CD4-positive, alpha-beta T cell treated with Interferon alpha-2 for 1 hour (primary cell): ENCODE data around the gene SLC9A3.
"Not testable (repeated sequence)": the region's sequence is repeated elsewhere in the genome, so short reads cannot be mapped to it uniquely, and the experiment has no call there.

Experiments
- DNase-seq, 2 donors: peaks; one replicate each; pipeline ENCODE4 v3.0.0-alpha.2; 2020 to 2022

SLC9A3 gene

GRCh38 chr5:524973-525761 is 918 bp upstream of the SLC9A3 start:
- no peak for DNase-seq

DNA sequence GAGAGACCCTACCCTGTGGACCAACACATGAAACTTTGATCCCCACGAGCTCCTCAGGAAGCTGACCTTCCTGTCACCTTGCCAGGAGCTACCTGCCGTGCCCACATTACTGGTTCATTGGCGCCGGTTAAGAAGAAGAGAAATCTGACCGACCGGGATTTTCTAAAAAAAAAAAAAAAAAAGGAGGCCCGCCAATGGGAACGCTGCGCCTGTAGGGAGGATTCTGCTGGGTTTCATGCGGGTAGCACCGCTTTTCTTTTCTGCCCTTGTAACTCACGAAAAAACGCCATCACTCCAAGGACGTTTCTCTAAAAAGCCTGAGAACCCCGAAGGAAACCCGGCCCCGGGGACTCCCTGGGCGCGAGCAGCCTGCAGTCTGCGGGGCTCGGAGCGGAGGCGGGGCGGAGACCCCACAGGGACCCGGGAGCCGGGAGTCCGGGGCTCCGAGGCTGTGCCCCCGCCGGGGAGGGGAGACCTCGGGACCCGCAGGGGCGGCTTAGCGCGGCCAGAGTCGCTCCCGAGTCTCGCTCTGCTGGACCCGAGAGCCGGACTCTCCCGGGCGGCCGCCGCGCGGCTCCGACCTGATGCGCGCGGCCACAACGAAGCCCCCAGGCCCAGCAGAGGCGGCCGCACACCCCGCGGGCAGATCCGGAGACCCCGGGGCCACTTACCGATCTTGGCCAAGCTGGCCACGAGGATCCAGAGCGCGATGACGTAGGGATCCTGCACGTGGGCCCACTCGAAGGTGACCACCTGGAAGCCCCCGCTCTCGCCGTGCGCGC is 617 bp downstream of the SLC9A3 start:
- DNase-seq: no peak

DNA sequence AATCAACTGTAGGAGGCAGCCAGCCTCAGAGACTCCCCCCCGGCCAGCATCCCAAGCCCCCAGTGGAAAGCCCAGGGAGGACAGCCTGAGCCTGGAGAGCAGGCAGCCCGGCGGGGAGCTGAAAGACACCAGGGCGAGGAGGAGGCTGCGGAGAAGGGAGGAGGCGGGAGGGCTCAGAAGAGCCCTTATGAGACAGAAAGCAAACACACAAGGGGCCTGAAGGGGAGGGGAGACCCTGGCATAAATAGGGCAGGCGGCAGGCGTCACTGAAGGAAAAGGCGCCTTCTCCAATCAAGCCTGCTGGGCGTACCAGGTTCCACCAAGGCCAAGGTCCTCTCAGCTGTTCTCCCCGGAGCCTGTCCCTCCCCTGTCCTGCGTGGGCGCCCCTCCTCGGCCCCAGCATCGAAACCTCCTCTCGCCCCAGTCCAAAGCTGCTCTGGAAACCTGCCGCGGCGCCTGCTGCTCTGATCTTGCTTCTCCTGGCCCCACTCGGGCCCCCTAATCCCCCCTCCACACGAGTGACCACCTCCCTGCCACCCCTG is 1.3 kb downstream of the SLC9A3 start:
- no peak for DNase-seq

GRCh38 chr5:522116-522515 is 2.1 kb downstream of the SLC9A3 start:
- DNase-seq: no peak

- DNase-seq: no peak
Measured at GRCh38 chr5:521680-522079, 2.6 kb downstream of the SLC9A3 start.

DNA sequence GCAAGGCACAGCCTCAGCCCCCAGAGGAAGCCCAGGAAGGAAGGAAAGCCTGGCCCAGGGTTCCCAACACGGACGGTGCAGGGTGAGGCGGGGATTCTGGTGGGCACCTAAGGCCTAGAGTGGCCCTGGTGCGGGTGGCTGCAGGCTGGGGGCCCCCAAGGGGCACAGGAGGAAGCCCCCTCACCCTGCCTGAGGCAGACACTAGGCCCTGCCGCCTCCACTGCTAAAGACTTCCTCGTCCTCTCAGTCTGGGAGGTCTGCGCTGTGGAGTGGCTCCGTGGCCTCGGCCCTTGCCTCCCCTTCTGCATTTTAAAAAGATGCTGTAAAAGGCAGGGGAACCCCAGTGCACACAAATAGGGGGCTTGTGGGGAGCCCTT is 3.4 kb downstream of the SLC9A3 start:
- DNase-seq: no peak

DNA sequence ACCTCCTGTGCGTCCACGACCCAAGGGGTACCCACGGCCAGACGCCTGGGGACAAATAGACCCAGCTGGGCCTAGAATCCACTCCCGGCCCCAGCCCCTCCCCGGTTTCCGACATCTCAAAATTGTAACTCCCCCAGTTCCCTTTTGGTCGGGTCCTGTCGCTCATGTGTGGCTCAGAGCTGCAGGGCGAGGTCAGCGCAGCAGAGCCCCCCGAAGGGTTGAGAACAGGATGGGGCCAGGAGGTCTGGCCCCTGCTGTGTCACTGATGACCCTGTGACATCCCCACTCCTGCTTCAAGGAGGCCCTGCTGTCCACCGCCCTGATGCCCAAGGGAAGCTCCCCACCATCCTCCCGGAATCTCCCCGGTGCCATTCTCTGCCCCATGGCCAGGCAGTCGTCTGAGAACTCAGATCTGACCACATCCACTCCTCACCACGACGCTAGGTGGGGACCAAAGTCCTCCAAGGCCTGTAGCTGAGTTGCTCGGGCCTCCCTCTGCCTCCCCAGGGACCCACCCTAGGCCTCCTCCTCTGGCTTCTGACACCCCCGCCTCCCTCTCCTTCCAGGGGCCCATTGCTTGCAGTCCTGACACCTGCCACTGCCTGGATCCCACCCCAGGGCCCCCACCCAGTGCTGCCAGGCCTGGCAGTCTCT is 3.9 kb downstream of the SLC9A3 start:
- DNase-seq: no peak

DNA sequence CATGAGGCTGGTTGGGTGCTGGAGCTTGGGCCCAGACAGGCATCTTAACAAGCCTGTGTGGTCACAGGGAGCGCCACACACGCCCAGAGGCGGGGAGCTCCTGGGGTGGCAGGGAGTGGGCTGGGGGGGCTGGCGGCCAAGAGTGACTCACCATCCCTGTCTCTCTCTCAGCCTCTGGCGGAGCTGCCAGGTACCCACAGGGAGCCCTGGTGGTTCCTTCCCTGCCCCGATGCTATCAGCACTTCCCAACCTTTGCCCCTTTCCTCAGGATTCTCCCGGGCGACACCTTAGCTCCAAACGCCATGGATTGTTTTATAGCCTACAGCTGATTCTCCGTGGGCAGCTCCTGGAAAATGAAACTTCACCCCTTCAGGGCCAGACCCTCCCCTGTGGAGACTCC is 5.5 kb downstream of the SLC9A3 start:
- no peak for DNase-seq

GRCh38 chr5:517535-518100 is 6.6 kb downstream of the SLC9A3 start:
- no peak for DNase-seq

DNA sequence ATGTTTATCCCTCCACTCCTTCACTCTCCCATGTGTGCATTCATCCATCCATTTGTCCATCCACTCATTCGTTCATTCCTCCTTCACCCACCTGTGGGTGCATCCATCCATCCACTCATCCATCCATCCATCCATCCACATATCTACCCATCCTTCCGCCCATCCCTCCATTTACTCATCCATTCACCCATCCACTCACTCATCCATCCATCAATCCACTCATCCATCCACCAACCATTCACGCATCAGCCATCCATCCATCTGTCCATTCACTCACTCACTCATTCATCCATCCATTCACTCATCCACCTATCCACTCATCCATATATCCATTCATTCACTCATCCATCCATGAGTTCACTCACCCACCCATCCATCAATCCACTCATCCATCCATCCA is 7.3 kb downstream of the SLC9A3 start:
- no peak for DNase-seq

DNA sequence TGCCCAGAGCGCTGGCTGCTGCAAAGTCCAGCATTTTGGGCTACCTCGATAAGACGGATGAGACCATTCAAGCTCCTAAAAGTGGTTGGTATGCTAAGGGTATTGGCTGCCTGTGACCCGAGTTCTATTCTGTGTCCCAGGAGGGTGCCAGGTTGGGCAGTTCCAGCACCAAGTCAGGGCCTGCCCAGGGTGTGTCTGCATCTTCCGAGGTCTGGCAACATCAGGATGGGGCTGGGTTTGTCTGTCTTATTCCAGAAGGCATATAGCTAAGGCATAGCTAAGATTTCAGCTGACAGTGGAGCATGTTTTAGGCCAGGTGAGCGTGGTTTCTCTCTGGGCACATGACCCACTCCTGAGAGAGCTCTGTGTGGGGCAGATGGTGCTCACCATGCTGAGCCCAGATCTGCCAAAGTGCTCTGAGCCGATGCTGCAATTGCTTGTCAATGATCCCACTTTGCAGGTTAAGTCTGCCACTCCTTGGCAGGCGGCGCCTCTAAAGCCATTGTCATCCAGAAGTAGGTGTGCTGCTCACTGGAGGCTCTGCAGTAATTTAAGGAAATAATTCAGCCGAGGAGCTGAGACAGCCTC is 7.8 kb downstream of the SLC9A3 start:
- DNase-seq: no peak

DNA sequence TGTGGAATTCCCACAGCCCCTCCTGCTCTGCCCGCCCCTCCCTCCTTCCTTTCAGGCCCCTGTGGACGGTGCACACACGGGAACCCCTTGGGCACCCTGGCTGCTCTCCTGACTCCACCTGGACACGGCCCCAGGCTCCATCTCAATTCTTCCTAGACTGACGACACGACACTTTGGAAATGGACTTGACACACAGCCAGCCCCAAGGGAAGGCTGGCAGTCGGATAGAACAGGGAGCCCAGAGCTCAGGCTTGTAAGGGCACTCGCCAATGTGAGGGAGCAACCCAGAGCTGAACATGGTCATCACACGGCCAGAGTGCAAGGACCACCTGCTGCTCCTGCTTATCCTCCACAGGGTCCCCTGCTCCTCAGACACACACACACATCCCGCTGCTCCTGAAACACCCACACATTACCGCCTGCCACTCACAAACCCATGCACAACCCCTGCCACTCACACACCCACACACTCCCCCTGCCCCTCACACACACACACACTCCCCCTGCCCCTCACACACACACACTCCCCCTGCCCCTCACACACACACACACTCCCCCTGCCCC is 8.9 kb downstream of the SLC9A3 start:
- no peak for DNase-seq

DNA sequence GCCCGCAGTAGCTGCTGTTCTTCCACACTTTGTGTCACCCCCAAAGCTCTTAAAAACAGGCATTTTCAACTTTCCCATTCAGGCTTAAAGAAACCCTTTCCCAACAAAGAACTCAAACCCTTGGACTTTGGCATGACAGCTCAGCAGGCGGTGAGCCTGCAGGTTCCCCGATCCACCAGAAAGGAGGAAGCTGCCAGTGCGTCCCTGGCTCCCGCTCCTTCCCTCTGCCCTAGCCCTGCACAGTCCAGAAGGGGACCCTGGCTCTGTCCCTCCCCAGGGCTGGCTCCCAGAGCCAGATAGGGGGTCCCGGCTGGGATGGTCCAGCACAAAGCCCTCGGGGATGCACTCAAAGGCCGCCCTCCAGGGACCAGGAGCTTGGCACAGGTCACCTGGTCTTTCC is 9.6 kb downstream of the SLC9A3 start:
- DNase-seq: no peak

- no peak for DNase-seq
Measured at GRCh38 chr5:514101-514485, 10.2 kb downstream of the SLC9A3 start.

GRCh38 chr5:513216-514100 is 10.8 kb downstream of the SLC9A3 start:
- DNase-seq: no peak

DNA sequence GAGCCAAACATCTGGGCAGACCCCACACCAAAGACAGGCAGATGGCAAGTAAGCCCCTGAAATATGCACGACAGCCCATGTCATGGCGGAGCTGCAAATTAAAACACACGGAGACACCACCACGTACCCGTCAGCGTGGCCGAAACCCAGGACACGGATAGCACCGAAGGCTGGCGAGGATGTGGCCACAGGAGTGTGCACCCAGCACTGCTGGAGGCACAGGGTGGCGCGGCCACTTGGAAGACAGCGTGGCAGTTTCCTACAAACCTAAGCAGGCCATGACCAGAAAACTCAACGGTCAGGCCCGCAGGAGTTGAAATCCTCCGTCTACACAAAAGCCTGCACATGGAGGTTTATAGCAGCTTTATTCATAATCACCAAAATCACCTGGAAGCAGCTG is 12.8 kb downstream of the SLC9A3 start:
- no peak for DNase-seq

DNA sequence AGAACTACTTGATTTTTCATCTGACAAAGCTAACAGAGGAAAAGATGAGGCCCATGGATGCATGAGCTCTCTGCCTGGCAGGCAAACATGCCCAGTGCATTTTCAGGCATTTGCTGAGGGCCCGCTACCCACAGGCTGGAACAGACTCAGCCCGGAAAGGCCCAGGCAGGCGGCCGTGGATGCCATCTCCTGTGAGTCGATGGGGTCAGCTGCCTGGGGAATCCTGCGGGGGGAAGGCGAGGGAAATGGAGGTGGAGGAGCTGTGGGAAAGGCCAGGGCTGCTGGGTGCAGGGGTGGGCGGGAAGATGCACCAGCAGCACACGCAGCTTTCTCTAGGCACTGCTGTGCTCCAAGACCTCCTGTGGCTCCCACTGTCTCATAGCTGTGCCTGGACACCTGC is 13.7 kb downstream of the SLC9A3 start:
- no peak for DNase-seq

GRCh38 chr5:509611-510185 is 14.6 kb downstream of the SLC9A3 start:
- no peak for DNase-seq

GRCh38 chr5:507986-508575 is 16.2 kb downstream of the SLC9A3 start:
- DNase-seq: not testable (repeated sequence)

GRCh38 chr5:505951-506525 is 18.2 kb downstream of the SLC9A3 start:
- DNase-seq: no peak
